Right cardiac atrium (tissue), 5 donors: Measurements from ENCODE around the gene ZEB1. TPM values are rescaled to one million over a fixed set of nuclear protein-coding genes. Genes with fewer than 3 reads are reported as not detected.
A peak's percentile ranks its signal among the peaks of the same experiment; 100 is the strongest.

Source experiments
- ATAC-seq, 2 donors: fragments of 200-7000 bp; cut with Tn5 transposase; one replicate each; pipeline versions ENCODE4 v1.8.0 to v1.9.1; 2020; ENCODE audit warnings: moderate library complexity in 2 of 2, mild to moderate bottlenecking in 1 of 2
- DNase-seq, 3 donors: peaks; one replicate each; pipeline ENCODE4 v3.0.0-alpha.2; 2020
- H3K27ac ChIP-seq: one replicate; pipeline ENCODE4 v1.5.1; 2013; ENCODE audit warnings: mild to moderate bottlenecking, low read length, control low read depth, moderate library complexity
- H3K27me3 ChIP-seq: one replicate; pipeline ENCODE4 v1.6.1; 2013; ENCODE audit not compliant: control insufficient read depth, insufficient read depth
- H3K4me1 ChIP-seq: one replicate; pipeline ENCODE4 v1.6.1; 2013; ENCODE audit warnings: low read length; ENCODE audit not compliant: control insufficient read depth, insufficient read depth
- H3K4me3 ChIP-seq: one replicate; pipeline ENCODE4 v1.5.1; 2013; ENCODE audit warnings: low read length, control low read depth
- H3K9me3 ChIP-seq: one replicate; pipeline ENCODE4 v1.6.1; 2013; ENCODE audit warnings: low read length; ENCODE audit not compliant: control insufficient read depth
- WGBS: extraction: QIAGEN DNeasy Blood & Tissue Kit; methylation state at CpG from one replicate; pipeline ENCODE4 v1.1.7; 2013; 5-methylcytosine and 5-hydroxymethylcytosine counted together
- intact Hi-C, 4 donors: fragments of 100-400 bp; cut with DNase I; formaldehyde crosslinking; loops; one replicate each; pipeline versions ENCODE4 v1.11.0 to v1.14.0; 2022 to 2023
- polyA plus RNA-seq: library from polyadenylated mRNA; stranded (reverse); fragments of 200-250 nt; gene quantifications from one replicate; pipeline ENCODE4 v1.2.3, GENCODE V29; 2013
- total RNA-seq, 4 donors: library from RNA; stranded (reverse); fragmentation: NEBNext Ultra II Directional; extraction: Animal tissue kit (Norgen Biotek cat#: 25700); gene quantifications; one replicate each; pipeline ENCODE4 v1.2.1, GENCODE V29; 2021
- donor health status: healthy with polysubstance abuse.
- donor health status: DM: no; HTN: yes; CAD: no.
- donor health status: DM: no; HTN: no; CAD: no.
- donor health status: DM: no; HTN: yes; CAD: no; lungs with severe emphysema.
- donor health status: DM: yes; HTN: yes; CAD: no.

The ZEB1 gene
- total and polyA plus RNA-seq, 5 donors, result 13.9 to 72.8 (median 67.0) TPM

GRCh38 chr10:31366703-31367102, 47.7 kb downstream of the ZEB1 start:
- ATAC-seq (no peak), DNase-seq (no peak)
- 92% methylated on average over 4 of the region's 4 CpGs for WGBS
- H3K4me3 ChIP-seq, result no peak overlapping the region
- H3K27me3 ChIP-seq, result no peaks in the 10 kb centered on the region
- intact Hi-C loops, result no loop called here
- no peak overlapping the region for H3K27ac ChIP-seq
- H3K9me3 ChIP-seq, result no peaks in the 10 kb centered on the region
- no peaks in the 10 kb centered on the region for H3K4me1 ChIP-seq

- no peaks in the 10 kb centered on the region for H3K4me1 ChIP-seq
- no peak overlapping the region for H3K27ac ChIP-seq
- DNase-seq (no peak), ATAC-seq (no peak)
- H3K4me3 ChIP-seq, result no peak overlapping the region
- H3K9me3 ChIP-seq, result no peaks in the 10 kb centered on the region
- intact Hi-C loops, result no loop called here
- no peaks in the 10 kb centered on the region for H3K27me3 ChIP-seq
Measured at GRCh38 chr10:31368724-31369123, 49.7 kb downstream of the ZEB1 start.

- intact Hi-C loops, result no loop called here
- H3K9me3 ChIP-seq, result no peaks in the 10 kb centered on the region
- H3K27me3 ChIP-seq, result no peaks in the 10 kb centered on the region
- DNase-seq (no peak), ATAC-seq (no peak)
- no peaks in the 10 kb centered on the region for H3K4me1 ChIP-seq
- no peak overlapping the region for H3K4me3 ChIP-seq
- WGBS, result 97% methylated on average over 3 of the region's 3 CpGs
- H3K27ac ChIP-seq, result no peak overlapping the region
Measured at GRCh38 chr10:31372439-31372838, 53.4 kb downstream of the ZEB1 start.

DNA sequence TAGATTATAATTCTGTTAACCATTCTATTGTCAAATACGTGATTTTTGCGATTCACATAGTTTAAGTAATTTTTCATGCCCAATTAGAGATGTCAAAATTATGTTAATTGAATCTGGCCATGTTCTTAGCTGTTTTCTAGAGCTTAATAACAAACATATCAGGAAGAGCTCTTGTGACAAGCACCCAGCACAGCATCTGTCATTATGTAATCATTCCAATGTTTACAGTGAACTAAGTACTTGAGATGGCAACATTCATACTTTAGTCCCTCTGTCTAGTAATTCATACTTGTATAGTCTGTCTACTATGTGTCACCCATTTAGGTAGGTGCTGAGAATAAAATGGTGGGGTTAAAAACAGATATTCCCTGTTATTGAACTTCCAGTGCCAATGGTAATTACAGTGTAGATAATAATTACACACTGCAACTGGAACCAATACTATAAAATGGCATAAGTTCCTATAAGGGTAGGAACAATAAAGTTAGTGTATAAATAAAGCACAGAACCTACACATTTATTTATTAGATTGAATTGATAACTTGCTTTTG, 55.2 kb downstream of the ZEB1 start:
- no peak for ATAC-seq

DNA sequence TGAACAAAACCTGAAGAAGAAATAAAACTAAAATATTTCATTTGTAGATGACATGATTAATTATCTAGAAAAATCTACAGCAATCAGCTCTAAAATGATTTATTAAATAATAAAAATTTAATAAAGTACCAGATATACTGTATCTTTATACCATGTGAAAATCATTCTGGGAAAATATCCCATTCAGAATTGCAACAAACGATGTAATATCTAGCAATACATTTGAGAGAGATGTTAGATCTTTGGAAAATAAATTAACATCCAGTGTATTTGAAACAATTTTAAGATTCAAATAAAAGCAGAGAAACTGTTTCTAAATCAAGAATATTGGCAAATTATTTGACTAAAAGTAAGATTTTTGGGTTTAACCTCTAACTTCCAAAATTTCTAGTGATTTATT, 62.2 kb downstream of the ZEB1 start:
- no peak overlapping the region for H3K4me3 ChIP-seq
- H3K27me3 ChIP-seq, result no peaks in the 10 kb centered on the region
- H3K27ac ChIP-seq, result no peak overlapping the region
- intact Hi-C loops, result no loop called here
- no peaks in the 10 kb centered on the region for H3K9me3 ChIP-seq
- no peak for ATAC-seq
- H3K4me1 ChIP-seq, result no peaks in the 10 kb centered on the region
- 74% methylated on average over 1 of the region's 1 CpG for WGBS
- no peak for DNase-seq

More for the DNA sequence above, 55.2 kb downstream of the ZEB1 start:
- no peak overlapping the region for H3K27ac ChIP-seq
- no peaks in the 10 kb centered on the region for H3K27me3 ChIP-seq
- H3K4me3 ChIP-seq, result no peak overlapping the region
- no peaks in the 10 kb centered on the region for H3K9me3 ChIP-seq
- WGBS, result 87% methylated on average over 2 of the region's 2 CpGs
- DNase-seq, result no peak
- H3K4me1 ChIP-seq, result no peaks in the 10 kb centered on the region
- intact Hi-C loops, result no loop called here

GRCh38 chr10:31381766-31382316, 62.8 kb downstream of the ZEB1 start:
- H3K27me3 ChIP-seq, result no peaks in the 10 kb centered on the region
- no peaks in the 10 kb centered on the region for H3K4me1 ChIP-seq
- no peaks in the 10 kb centered on the region for H3K9me3 ChIP-seq
- H3K4me3 ChIP-seq, result no peak overlapping the region
- no peak overlapping the region for H3K27ac ChIP-seq
- no peak for ATAC-seq
- WGBS, result 91% methylated on average over 6 of the region's 6 CpGs
- DNase-seq, result no peak
- intact Hi-C loops, result no loop called here

- H3K27ac ChIP-seq, result no peak overlapping the region
- 93% methylated on average over 8 of the region's 8 CpGs for WGBS
Measured at GRCh38 chr10:31383810-31384588, 65.0 kb downstream of the ZEB1 start.

GRCh38 chr10:31384589-31384949, 65.6 kb downstream of the ZEB1 start:
- intact Hi-C loops, result no loop called here
- ATAC-seq (no peak), DNase-seq (no peak)
- H3K9me3 ChIP-seq, result no peaks in the 10 kb centered on the region
- H3K4me1 ChIP-seq, result no peaks in the 10 kb centered on the region
- no peak overlapping the region for H3K27ac ChIP-seq
- no peaks in the 10 kb centered on the region for H3K27me3 ChIP-seq
- no peak overlapping the region for H3K4me3 ChIP-seq
- 86% methylated on average over 2 of the region's 2 CpGs for WGBS

More at GRCh38 chr10:31383810-31384588, 65.0 kb downstream of the ZEB1 start:
- intact Hi-C loops, result no loop called here
- Histone ChIP-seq H3K27me3 (no peaks in the 10 kb centered on the region), H3K4me1 (no peaks in the 10 kb centered on the region), H3K9me3 (no peaks in the 10 kb centered on the region), H3K4me3 (no peak overlapping the region)
- DNase-seq (no peak), ATAC-seq (no peak)

- intact Hi-C loops, result no loop called here
- H3K4me3 ChIP-seq, result no peak overlapping the region
- no peaks in the 10 kb centered on the region for H3K27me3 ChIP-seq
- ATAC-seq (no peak), DNase-seq (no peak)
- no peak overlapping the region for H3K27ac ChIP-seq
- no peaks in the 10 kb centered on the region for H3K4me1 ChIP-seq
- H3K9me3 ChIP-seq, result no peaks in the 10 kb centered on the region
- WGBS, result 96% methylated on average over 3 of the region's 3 CpGs
Measured at GRCh38 chr10:31390804-31391203, 71.8 kb downstream of the ZEB1 start.

DNA sequence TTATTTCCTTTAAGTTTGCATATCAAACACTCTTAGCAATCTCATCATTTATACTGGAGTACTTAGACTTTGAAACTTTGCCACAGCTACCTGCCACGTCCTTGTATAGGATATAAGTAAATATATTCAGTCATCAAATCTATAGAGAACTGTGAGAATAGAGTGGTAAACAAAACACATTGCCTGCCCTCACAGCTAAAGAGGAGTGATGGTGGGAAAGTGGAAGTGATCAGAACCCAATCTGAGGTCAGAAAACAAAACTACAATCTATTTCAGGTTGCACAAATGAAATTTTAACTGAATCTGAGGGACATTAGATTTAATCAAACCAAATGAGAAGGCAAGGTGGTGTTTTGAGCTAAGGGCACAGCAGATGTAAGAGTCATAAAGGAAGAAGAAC, 74.8 kb downstream of the ZEB1 start:
- ATAC-seq (no peak), DNase-seq (no peak)
- Histone ChIP-seq H3K4me1 (no peaks in the 10 kb centered on the region), H3K9me3 (no peaks in the 10 kb centered on the region), H3K27me3 (no peaks in the 10 kb centered on the region), H3K27ac (no peak overlapping the region), H3K4me3 (no peak overlapping the region)
- intact Hi-C loops, result no loop called here
- 80% methylated on average over 1 of the region's 1 CpG for WGBS

DNA sequence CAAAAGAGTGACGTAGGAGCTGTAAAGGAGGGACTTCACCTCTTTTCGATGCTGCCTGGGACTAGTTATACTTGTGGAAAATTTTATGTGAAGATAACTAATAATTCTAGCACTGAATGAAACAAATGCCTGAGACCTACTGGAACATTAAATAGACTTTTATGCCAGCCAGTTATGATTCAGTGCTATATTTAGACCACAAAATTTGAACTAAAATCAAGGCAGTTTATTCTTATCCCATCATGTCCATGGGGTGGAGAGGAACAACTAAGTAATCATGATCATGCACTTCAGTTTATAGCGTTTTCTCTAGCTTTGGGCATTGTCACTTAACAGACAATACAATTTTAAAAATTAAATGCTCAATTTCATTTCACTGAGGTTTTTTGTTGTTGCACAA, 76.7 kb downstream of the ZEB1 start:
- Histone ChIP-seq H3K9me3 (no peaks in the 10 kb centered on the region), H3K27ac (peak overlapping the region; percentile 33), H3K27me3 (no peaks in the 10 kb centered on the region), H3K4me3 (no peak overlapping the region), H3K4me1 (no peaks in the 10 kb centered on the region)
- intact Hi-C loops, result no loop called here
- ATAC-seq (peak; percentile 48 to 74), DNase-seq (no peak)
- 40% methylated on average over 3 of the region's 3 CpGs for WGBS
